ENCODE measurements around the gene ZNF526. TPM values are rescaled to one million over a fixed set of nuclear protein-coding genes. Genes with fewer than 3 reads are reported as not detected.
A peak's percentile ranks its signal among the peaks of the same experiment; 100 is the strongest.

The ZNF526 gene
- total RNA-seq, 1 donor = 20.3 TPM

GRCh38 chr19:42208612-42209011 lies 11.5 kb upstream of the ZNF526 start:
- DNase-seq (ENCODE audit: low read depth) = no peak
- H3K4me3 ChIP-seq (ENCODE audit: low read depth, low read length) = no peak overlapping the region
- no peak for TF ChIP-seq CTCF (IDR thresholded peaks at IDR 0.05; ENCODE audit: insufficient read depth, low read depth, low read length)

DNA sequence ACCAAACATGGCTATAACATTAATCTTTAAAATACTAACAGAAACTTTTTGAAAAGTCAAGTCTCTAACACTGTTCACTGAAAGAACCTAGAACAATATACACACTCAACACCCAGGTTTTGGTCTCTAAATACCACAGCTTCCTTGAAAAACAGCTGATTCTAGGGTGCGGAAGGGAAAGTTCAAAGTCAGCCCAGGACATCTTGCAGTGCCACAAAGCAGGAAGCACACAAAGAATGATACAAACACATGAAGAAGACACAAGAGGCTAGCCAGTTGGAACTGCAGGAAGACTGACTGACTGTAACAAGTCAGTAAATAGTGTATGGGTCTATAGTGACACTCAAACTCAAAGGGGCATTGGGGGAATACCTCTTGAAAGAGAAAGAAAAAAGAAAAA lies 7.2 kb upstream of the ZNF526 start:
- TF ChIP-seq CTCF (IDR thresholded peaks at IDR 0.05; ENCODE audit: insufficient read depth, low read depth, low read length) = no peak
- DNase-seq (ENCODE audit: low read depth) = no peak
- no peak overlapping the region for H3K4me3 ChIP-seq (ENCODE audit: low read depth, low read length)

DNA sequence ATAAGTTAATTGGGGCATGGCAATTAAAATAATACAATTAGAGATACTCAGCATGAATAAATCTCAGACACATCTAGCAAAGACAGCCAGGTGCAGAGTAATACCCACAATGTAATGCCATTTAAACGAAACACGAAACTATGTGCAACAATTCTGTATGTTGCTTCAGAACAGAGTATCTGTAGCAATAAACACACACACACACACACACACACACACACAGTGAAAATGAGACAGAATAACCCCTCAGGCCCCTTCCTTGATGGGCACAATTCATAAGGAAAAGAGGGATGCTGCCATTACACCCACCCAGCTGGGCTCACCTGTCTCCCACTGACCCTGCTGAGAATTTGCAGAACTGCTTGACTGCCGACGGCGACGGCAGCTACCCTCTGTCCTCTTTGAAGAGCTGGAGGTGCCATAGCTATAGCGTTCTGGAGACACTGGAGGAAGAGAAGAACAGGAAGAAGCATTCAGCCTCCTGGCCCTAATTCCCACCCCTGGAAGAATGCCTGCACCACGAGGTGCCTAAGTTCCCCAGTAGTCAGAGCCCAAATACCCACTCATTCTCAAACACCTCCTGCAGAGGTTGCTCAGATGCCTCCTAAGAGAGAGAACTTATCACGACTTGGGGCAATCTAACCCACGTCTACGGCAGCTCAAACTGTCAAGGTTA lies 5.2 kb upstream of the ZNF526 start:
- no peak for TF ChIP-seq CTCF (IDR thresholded peaks at IDR 0.05; ENCODE audit: insufficient read depth, low read depth, low read length)
- DNase-seq (ENCODE audit: low read depth) = no peak
- no peak overlapping the region for H3K4me3 ChIP-seq (ENCODE audit: low read depth, low read length)

- H3K4me3 ChIP-seq (ENCODE audit: low read depth, low read length) = peak overlapping the region; percentile 99
- DNase-seq (ENCODE audit: low read depth) = peak; percentile 34
- no peak for TF ChIP-seq CTCF (IDR thresholded peaks at IDR 0.05; ENCODE audit: insufficient read depth, low read depth, low read length)
Observed at GRCh38 chr19:42216653-42217519, 3.2 kb upstream of the ZNF526 start.

- TF ChIP-seq CTCF (IDR thresholded peaks at IDR 0.05; ENCODE audit: insufficient read depth, low read depth, low read length) = no peak
- peak; percentile 98 for DNase-seq (ENCODE audit: low read depth)
- peak within 1 kb of the TSS; percentile 99 for H3K4me3 ChIP-seq (ENCODE audit: low read depth, low read length)
Observed at GRCh38 chr19:42217520-42218437, 2.3 kb upstream of the ZNF526 start, which contains the start of gene DEDD2. Gene DEDD2 (minus strand): TSS chr19:42217677. CDS start chr19:42217007, 670 bp downstream.

GRCh38 chr19:42220751-42221097 lies 612 bp downstream of the ZNF526 start:
- DNase-seq (ENCODE audit: low read depth) = no peak
- no peak for TF ChIP-seq CTCF (IDR thresholded peaks at IDR 0.05; ENCODE audit: insufficient read depth, low read depth, low read length)
- H3K4me3 ChIP-seq (ENCODE audit: low read depth, low read length) = peak overlapping the region; percentile 97
